ENCODE results near the gene LRP6.

DNA sequence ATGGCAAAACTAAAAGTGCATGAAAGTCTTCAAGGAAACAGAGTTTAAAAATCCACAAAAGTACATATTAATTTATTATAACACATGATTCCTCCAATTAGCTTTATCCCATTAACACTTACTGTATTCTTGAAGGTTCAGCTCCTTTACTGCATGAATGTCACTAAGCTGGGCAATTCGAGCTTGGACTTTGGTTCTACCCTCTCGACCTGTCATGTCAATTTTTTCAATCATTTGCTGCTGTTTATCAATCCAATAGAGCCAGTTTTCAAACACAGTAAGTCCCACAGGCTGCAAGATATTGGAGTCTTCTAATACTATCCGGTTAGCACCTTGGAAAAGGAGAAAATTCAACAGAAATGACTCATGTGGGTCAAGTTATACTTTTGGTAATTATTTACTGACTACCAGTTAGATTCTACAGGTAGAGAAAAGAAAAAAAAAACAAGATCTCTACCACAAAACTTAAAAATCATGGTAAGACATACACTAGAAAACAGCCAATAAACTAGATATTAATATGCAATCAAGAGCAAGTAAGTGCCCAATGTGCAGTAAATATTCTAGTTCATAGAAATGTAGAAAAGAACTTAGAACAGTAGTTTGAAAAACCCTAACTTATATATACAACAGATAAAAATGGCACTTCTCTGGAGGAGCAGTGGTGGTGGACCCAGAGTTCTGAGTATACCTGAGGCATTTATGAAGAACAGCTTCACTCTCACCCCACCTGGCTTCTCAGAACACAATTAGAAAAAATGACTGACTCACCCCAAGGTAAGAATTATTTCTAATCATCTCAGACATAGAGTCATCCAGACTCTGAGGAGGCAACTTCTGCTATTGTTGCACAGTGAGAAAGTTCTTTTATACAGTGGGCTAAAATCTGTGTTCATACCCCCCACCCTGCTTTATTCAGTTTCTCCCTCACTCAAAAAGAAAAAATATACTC, 128.4 kb downstream of the LRP6 start:
- no peak for TF ChIP-seq POLR2AphosphoS5 (IDR thresholded peaks at IDR 0.05; ENCODE audit: low read depth, low read length)
- no peak for TF ChIP-seq POLR2A (IDR thresholded peaks at IDR 0.05; ENCODE audit: low read depth, low read length)
- no peak for TF ChIP-seq TAF1 (IDR thresholded peaks at IDR 0.05; ENCODE audit: borderline replicate concordance, low read depth, low read length)

Measured in GM12892 (cell line).